IMR-90 (cell line): ENCODE data around the gene OGDHL. TPM values are rescaled to one million over a fixed set of nuclear protein-coding genes. Genes with fewer than 3 reads are reported as not detected.

Source experiments
- ATAC-seq: fragments of 200-7000 bp; cut with Tn5 transposase; 2 replicates; pipeline ENCODE4 v1.9.1; 2020; ENCODE audit warnings: low read depth, mild to moderate bottlenecking, moderate library complexity
- BruUV-seq: library from RNA; stranded (reverse); fragments of 400-500 nt; replicated peaks from 2 replicates; lab custom pipeline; 2021; lab: Mats Ljungman, UMichigan
- CTCF ChIA-PET: fragments of 300-600 bp; formaldehyde crosslinking; extraction: SDS; loops from one replicate; lab custom pipeline; 2021; ENCODE audit warnings: antibody characterized with exemption; lab: Yijun Ruan, JAX
- POLR2A ChIA-PET: fragments of 300-600 bp; sonication (Branson Sonifier 250); formaldehyde crosslinking; loops from one replicate; lab custom pipeline; 2022; ENCODE audit warnings: antibody characterized with exemption; ENCODE audit not compliant: unreplicated experiment; lab: Charles Lee
- DNase-seq: peaks from one replicate; pipeline ENCODE4 v3.0.0; 2013
- H2AFZ ChIP-seq: replicated peaks from 2 replicates; pipeline ENCODE3; 2013; ENCODE audit warnings: low read length, mild to moderate bottlenecking; ENCODE audit not compliant: poor library complexity
- H2AK5ac ChIP-seq: 2 replicates; pipeline ENCODE4 v1.6.1; 2013; ENCODE audit warnings: low read depth, low read length, inconsistent platforms
- H2AK9ac ChIP-seq: replicated peaks from 2 replicates; pipeline ENCODE3; 2013; ENCODE audit warnings: mild to moderate bottlenecking, low read depth, low read length, moderate library complexity; ENCODE audit not compliant: poor library complexity
- H2BK120ac ChIP-seq: 2 replicates; pipeline ENCODE4 v1.6.1; 2013; ENCODE audit warnings: low read depth, low read length, inconsistent platforms
- H2BK15ac ChIP-seq: 3 replicates; pipeline ENCODE4 v1.6.1; 2013; ENCODE audit warnings: low read depth, low read length, inconsistent platforms
- H2BK20ac ChIP-seq: 2 replicates; pipeline ENCODE4 v1.6.1; 2013; ENCODE audit warnings: low read depth, mild to moderate bottlenecking, inconsistent platforms, low read length, moderate library complexity
- H2BK5ac ChIP-seq: 2 replicates; pipeline ENCODE4 v1.6.1; 2013; ENCODE audit warnings: mild to moderate bottlenecking, low read depth, low read length, inconsistent platforms; ENCODE audit not compliant: poor library complexity, severe bottlenecking
- H3K14ac ChIP-seq: replicated peaks from 2 replicates; pipeline ENCODE4 v1.6.1; 2013; ENCODE audit warnings: low read depth, low read length, inconsistent platforms
- H3K18ac ChIP-seq: 2 replicates; pipeline ENCODE4 v1.6.1; 2013; ENCODE audit warnings: low read depth, low read length, control low read depth
- H3K23ac ChIP-seq: 2 replicates; pipeline ENCODE4 v1.6.1; 2013; ENCODE audit warnings: low read depth, low read length, inconsistent platforms
- H3K27ac ChIP-seq: 2 replicates; pipeline ENCODE4 v1.5.1; 2013; ENCODE audit warnings: mild to moderate bottlenecking, control low read depth, low read length; ENCODE audit not compliant: insufficient read depth
- H3K27me3 ChIP-seq: 2 replicates; pipeline ENCODE4 v1.6.1; 2013; ENCODE audit warnings: low read length; ENCODE audit not compliant: control insufficient read depth, insufficient read depth
- H3K36me3 ChIP-seq: 2 replicates; pipeline ENCODE4 v1.6.1; 2013; ENCODE audit warnings: low read length, mixed read lengths; ENCODE audit not compliant: control insufficient read depth, insufficient read depth
- H3K4ac ChIP-seq: 2 replicates; pipeline ENCODE4 v1.6.1; 2013; ENCODE audit warnings: low read depth, low read length, inconsistent platforms
- H3K4me1 ChIP-seq: 2 replicates; pipeline ENCODE4 v1.6.1; 2013; ENCODE audit warnings: low read length, mixed read lengths; ENCODE audit not compliant: control insufficient read depth, insufficient read depth
- H3K4me2 ChIP-seq: 2 replicates; pipeline ENCODE4 v1.6.1; 2013; ENCODE audit warnings: low read depth, mild to moderate bottlenecking, control low read depth, low read length, moderate library complexity
- H3K4me3 ChIP-seq: 2 replicates; pipeline ENCODE4 v1.5.1; 2013; ENCODE audit warnings: low read depth, mild to moderate bottlenecking, control low read depth, low read length, moderate library complexity; ENCODE audit not compliant: insufficient read depth
- H3K56ac ChIP-seq: 2 replicates; pipeline ENCODE4 v1.6.1; 2013; ENCODE audit warnings: low read length, inconsistent platforms; ENCODE audit not compliant: insufficient read depth; ENCODE audit errors: extremely low read depth
- H3K79me1 ChIP-seq, 2 experiments: 2 replicates each; pipeline ENCODE4 v1.6.1; 2013; ENCODE audit warnings: low read length in 2 of 2, inconsistent platforms in 1 of 2, low read depth in 1 of 2
- H3K9ac ChIP-seq: 2 replicates; pipeline ENCODE4 v1.6.1; 2013; ENCODE audit warnings: low read depth, low read length, control low read depth
- H3K9me1 ChIP-seq: 2 replicates; pipeline ENCODE4 v1.6.1; 2013; ENCODE audit warnings: low read length, inconsistent platforms; ENCODE audit not compliant: insufficient read depth
- H3K9me3 ChIP-seq: 2 replicates; pipeline ENCODE4 v1.6.1; 2013; ENCODE audit warnings: low read length; ENCODE audit not compliant: control insufficient read depth, insufficient read depth
- H4K20me1 ChIP-seq: 2 replicates; pipeline ENCODE4 v1.6.1; 2013; ENCODE audit warnings: low read length, inconsistent platforms; ENCODE audit not compliant: insufficient read depth
- H4K5ac ChIP-seq: 2 replicates; pipeline ENCODE4 v1.6.1; 2013; ENCODE audit warnings: mild to moderate bottlenecking, low read depth, low read length, control low read depth
- H4K8ac ChIP-seq, 2 experiments: 2 replicates each; pipeline ENCODE4 v1.6.1; 2013; ENCODE audit warnings: low read depth in 2 of 2, low read length in 2 of 2, control low read depth in 1 of 2, inconsistent platforms in 1 of 2
- H4K91ac ChIP-seq: 2 replicates; pipeline ENCODE4 v1.6.1; 2013; ENCODE audit warnings: low read depth, low read length, inconsistent platforms; ENCODE audit not compliant: insufficient read depth
- BHLHE40 ChIP-seq: fragments of 150-350 bp; IDR thresholded peaks from 2 replicates; pipeline ENCODE4 v1.6.1; 2016; ENCODE audit warnings: mild to moderate bottlenecking, low read depth, low read length
- CEBPB ChIP-seq: IDR thresholded peaks from 2 replicates; pipeline ENCODE4 v1.6.1; 2012; ENCODE audit warnings: low read depth, low read length, improper control_type of control experiment
- CHD1 ChIP-seq: IDR thresholded peaks from 2 replicates; pipeline ENCODE4 v1.6.1; 2012; ENCODE audit warnings: low read depth, low read length, improper control_type of control experiment
- ELK1 ChIP-seq: fragments of 150-350 bp; IDR thresholded peaks from 2 replicates; pipeline ENCODE4 v1.6.1; 2016; ENCODE audit warnings: low read depth, mild to moderate bottlenecking, low read length, moderate library complexity, borderline replicate concordance
- FOS ChIP-seq: fragments of 150-350 bp; IDR thresholded peaks from 2 replicates; pipeline ENCODE4 v1.6.1; 2016; ENCODE audit warnings: low read depth, low read length
- MAFK ChIP-seq: IDR thresholded peaks from 2 replicates; pipeline ENCODE4 v1.6.1; 2012; ENCODE audit warnings: low read depth, low read length, improper control_type of control experiment
- MAZ ChIP-seq: IDR thresholded peaks from 2 replicates; pipeline ENCODE4 v1.6.1; 2012; ENCODE audit warnings: low read depth, mild to moderate bottlenecking, low read length, improper control_type of control experiment, moderate library complexity, borderline replicate concordance
- MXI1 ChIP-seq: IDR thresholded peaks from 2 replicates; pipeline ENCODE4 v1.6.1; 2012; ENCODE audit warnings: low read depth, mild to moderate bottlenecking, low read length, moderate library complexity, borderline replicate concordance
- NFE2L2 ChIP-seq: fragments of 150-350 bp; IDR thresholded peaks from 2 replicates; pipeline ENCODE4 v1.6.1; 2016; ENCODE audit warnings: low read depth, mild to moderate bottlenecking, low read length
- POLR2A ChIP-seq: IDR thresholded peaks from 2 replicates; pipeline ENCODE4 v1.6.1; 2012; ENCODE audit warnings: mild to moderate bottlenecking, low read depth, low read length
- RAD21 ChIP-seq: IDR thresholded peaks from 2 replicates; pipeline ENCODE4 v1.6.1; 2012; ENCODE audit warnings: low read length, improper control_type of control experiment
- RCOR1 ChIP-seq: IDR thresholded peaks from 2 replicates; pipeline ENCODE4 v1.6.1; 2012; ENCODE audit warnings: mild to moderate bottlenecking, low read length, improper control_type of control experiment; ENCODE audit not compliant: insufficient replicate concordance
- RFX5 ChIP-seq: IDR thresholded peaks from 2 replicates; pipeline ENCODE4 v1.8.0; 2012; ENCODE audit warnings: low read depth, mild to moderate bottlenecking, low read length, moderate library complexity
- SMC3 ChIP-seq: fragments of 150-350 bp; IDR thresholded peaks from 2 replicates; pipeline ENCODE4 v1.6.1; 2016; ENCODE audit warnings: low read depth, mild to moderate bottlenecking, antibody characterized with exemption, low read length, moderate library complexity
- WGBS, 2 experiments: methylation state at CpG; one replicate each; pipeline versions ENCODE4 v1.1.5 to v1.1.7; 2013; ENCODE audit warnings: missing lambda C conversion rate in 2 of 2; ENCODE audit not compliant: insufficient read length in 1 of 2; ENCODE audit errors: extremely low coverage in 2 of 2; 5-methylcytosine and 5-hydroxymethylcytosine counted together
- dilution Hi-C: fragments of 300-500 bp; cut with HindIII; formaldehyde crosslinking; loops from one replicate; pipeline ENCODE4 v1.14.3; 2018; ENCODE audit warnings: low sequenced_read_pairs; ENCODE audit not compliant: unreplicated experiment
- in situ Hi-C: fragments of 300-500 bp; cut with MboI; formaldehyde crosslinking; loops from 3 replicates; pipeline ENCODE4 v1.14.3; 2019; ENCODE audit warnings: low sequenced_read_pairs, inconsistent platforms, mixed read lengths
- intact Hi-C: fragments of 100-400 bp; cut with micrococcal nuclease; formaldehyde crosslinking; loops from 2 replicates; pipeline ENCODE4 v1.10.0; 2022
- polyA plus RNA-seq, 3 experiments: library from polyadenylated mRNA; depleted of rRNA; stranded (reverse); fragments of >200 nt; gene quantifications; 2 replicates each; pipeline ENCODE4 v1.2.3, GENCODE V29; 2012; ENCODE audit warnings: low replicate concordance in 1 of 3
- total RNA-seq: library from RNA; depleted of rRNA; stranded (reverse); fragments of >200 nt; gene quantifications from 2 replicates; pipeline ENCODE4 v1.2.3, GENCODE V29; 2012
- TF ChIP-seq, protein P1 (sequence below): fragments of 150-350 bp; IDR thresholded peaks from 2 replicates; pipeline ENCODE4 v1.6.1; 2017; ENCODE audit warnings: mild to moderate bottlenecking, antibody characterized with exemption, low read length, low read depth
- TF ChIP-seq, protein P2 (sequence below): conservative IDR thresholded peaks from 2 replicates; pipeline ENCODE4 v1.5.1; 2012; ENCODE audit warnings: mild to moderate bottlenecking, low read depth, low read length, improper control_type of control experiment

The OGDHL gene
- total and polyA plus RNA-seq, 2 of the 4 experiments (the other 2 are of a cell fraction): 0.18 to 0.27 TPM

DNA sequence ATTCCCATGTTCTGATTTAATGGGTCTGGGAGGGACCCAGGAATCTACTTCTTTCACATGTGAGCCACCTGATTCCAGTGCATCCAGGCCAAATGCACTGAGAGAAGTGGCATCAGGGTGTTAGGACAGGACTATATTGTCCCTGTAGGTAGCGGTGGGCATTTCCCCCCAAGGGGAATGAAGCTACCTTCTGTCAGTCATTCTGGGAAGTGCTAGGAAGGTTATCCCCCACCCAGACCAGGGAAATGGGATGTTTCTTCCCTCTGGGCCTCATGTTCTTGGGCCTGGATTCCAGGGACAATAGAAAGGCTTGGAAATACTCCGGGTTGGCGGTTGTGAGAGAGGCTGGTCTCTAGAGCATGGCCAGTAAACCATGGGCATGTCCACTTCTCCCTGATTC lies 61.9 kb downstream of the OGDHL start:
- Histone ChIP-seq H2BK5ac (no peak overlapping the region), H3K36me3 (no peaks in the 10 kb centered on the region), H3K79me1 (no peaks in the 10 kb centered on the region), H2BK15ac (no peak overlapping the region), H4K20me1 (no peaks in the 10 kb centered on the region), H3K4me2 (no peak overlapping the region), H4K5ac (no peak overlapping the region), H2BK120ac (no peak overlapping the region), H4K8ac (no peak overlapping the region), H3K9me1 (no peaks in the 10 kb centered on the region), H2BK20ac (no peak overlapping the region), H3K14ac (no peak overlapping the region), H2AK9ac (no peak overlapping the region), H3K27ac (no peak overlapping the region), H3K4ac (no peak overlapping the region), H3K9me3 (no peaks in the 10 kb centered on the region), H3K23ac (no peak overlapping the region), H3K18ac (no peak overlapping the region), H4K91ac (no peak overlapping the region), H3K4me1 (no peaks in the 10 kb centered on the region), H2AK5ac (no peak overlapping the region), H3K27me3 (peaks cover 5% of the 10 kb centered on the region), H3K56ac (no peak overlapping the region), H3K9ac (no peak overlapping the region), H2AFZ (no peak overlapping the region), H3K4me3 (no peak overlapping the region)
- ChIA-PET POLR2A (no interaction called here), CTCF (no interaction called here)
- dilution Hi-C loops: no loop called here
- TF ChIP-seq CEBPB (no peak), MAZ (no peak), RFX5 (no peak), SMC3 (no peak), RCOR1 (no peak), FOS (no peak), ELK1 (no peak), BHLHE40 (no peak), RAD21 (no peak), CHD1 (no peak), MXI1 (no peak), NFE2L2 (no peak), POLR2A (no peak), MAFK (no peak)
- TF ChIP-seq, protein P1, sequence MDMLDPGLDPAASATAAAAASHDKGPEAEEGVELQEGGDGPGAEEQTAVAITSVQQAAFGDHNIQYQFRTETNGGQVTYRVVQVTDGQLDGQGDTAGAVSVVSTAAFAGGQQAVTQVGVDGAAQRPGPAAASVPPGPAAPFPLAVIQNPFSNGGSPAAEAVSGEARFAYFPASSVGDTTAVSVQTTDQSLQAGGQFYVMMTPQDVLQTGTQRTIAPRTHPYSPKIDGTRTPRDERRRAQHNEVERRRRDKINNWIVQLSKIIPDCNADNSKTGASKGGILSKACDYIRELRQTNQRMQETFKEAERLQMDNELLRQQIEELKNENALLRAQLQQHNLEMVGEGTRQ: no peak
- TF ChIP-seq, protein P2, sequence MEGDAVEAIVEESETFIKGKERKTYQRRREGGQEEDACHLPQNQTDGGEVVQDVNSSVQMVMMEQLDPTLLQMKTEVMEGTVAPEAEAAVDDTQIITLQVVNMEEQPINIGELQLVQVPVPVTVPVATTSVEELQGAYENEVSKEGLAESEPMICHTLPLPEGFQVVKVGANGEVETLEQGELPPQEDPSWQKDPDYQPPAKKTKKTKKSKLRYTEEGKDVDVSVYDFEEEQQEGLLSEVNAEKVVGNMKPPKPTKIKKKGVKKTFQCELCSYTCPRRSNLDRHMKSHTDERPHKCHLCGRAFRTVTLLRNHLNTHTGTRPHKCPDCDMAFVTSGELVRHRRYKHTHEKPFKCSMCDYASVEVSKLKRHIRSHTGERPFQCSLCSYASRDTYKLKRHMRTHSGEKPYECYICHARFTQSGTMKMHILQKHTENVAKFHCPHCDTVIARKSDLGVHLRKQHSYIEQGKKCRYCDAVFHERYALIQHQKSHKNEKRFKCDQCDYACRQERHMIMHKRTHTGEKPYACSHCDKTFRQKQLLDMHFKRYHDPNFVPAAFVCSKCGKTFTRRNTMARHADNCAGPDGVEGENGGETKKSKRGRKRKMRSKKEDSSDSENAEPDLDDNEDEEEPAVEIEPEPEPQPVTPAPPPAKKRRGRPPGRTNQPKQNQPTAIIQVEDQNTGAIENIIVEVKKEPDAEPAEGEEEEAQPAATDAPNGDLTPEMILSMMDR: no peak
- no TSS peak for BruUV-seq
- ATAC-seq (no peak), DNase-seq (no peak)
- WGBS, 2 experiments: no CpG with 5 or more reads among the region's 3 CpGs
- in situ Hi-C loops: no loop called here
- intact Hi-C loops: no loop called here
